A673 (cell line): ENCODE results near the gene PEX26. TPM values are rescaled to one million over a fixed set of nuclear protein-coding genes. Genes with fewer than 3 reads are reported as not detected.

ENCODE experiments used
- BruUV-seq: library from RNA; stranded (reverse); fragments of 400-500 nt; replicated peaks from 2 replicates; lab custom pipeline; 2021; lab: Mats Ljungman, UMichigan
- CTCF ChIA-PET: fragments of 300-600 bp; sonication (Branson Sonifier 250); formaldehyde crosslinking; loops from one replicate; lab custom pipeline; 2022; ENCODE audit warnings: antibody characterized with exemption; lab: Charles Lee
- POLR2A ChIA-PET: fragments of 300-600 bp; sonication (Branson Sonifier 250); formaldehyde crosslinking; loops from one replicate; lab custom pipeline; 2022; ENCODE audit warnings: antibody characterized with exemption; ENCODE audit not compliant: low non-redundant PET; lab: Charles Lee
- DNase-seq: peaks from one replicate; pipeline ENCODE4 v3.0.0-alpha.2; 2015; ENCODE audit warnings: low spot score
- H3K27ac ChIP-seq: fragments of 200-600 bp; sonication (generic); 2 replicates; pipeline ENCODE4 v1.5.1; 2016; ENCODE audit warnings: mixed run types, low read depth, mild to moderate bottlenecking, mixed read lengths, antibody characterized with exemption, low read length; ENCODE audit not compliant: poor library complexity, severe bottlenecking
- H3K27me3 ChIP-seq: fragments of 200-600 bp; sonication (generic); replicated peaks from 2 replicates; pipeline ENCODE4 v1.6.1; 2017; ENCODE audit warnings: mixed run types, low read depth, mild to moderate bottlenecking, mixed read lengths, antibody characterized with exemption, low read length; ENCODE audit not compliant: insufficient read depth, poor library complexity
- H3K36me3 ChIP-seq: fragments of 200-600 bp; sonication (generic); 2 replicates; pipeline ENCODE4 v1.6.1; 2016; ENCODE audit warnings: mixed run types, mild to moderate bottlenecking, mixed read lengths, antibody characterized with exemption, low read length; ENCODE audit not compliant: insufficient read depth, poor library complexity, severe bottlenecking
- H3K4me1 ChIP-seq: fragments of 200-600 bp; sonication (generic); 2 replicates; pipeline ENCODE4 v1.6.1; 2017; ENCODE audit warnings: mixed run types, mild to moderate bottlenecking, mixed read lengths, antibody characterized with exemption, low read length; ENCODE audit not compliant: insufficient read depth, poor library complexity, severe bottlenecking
- H3K4me3 ChIP-seq: fragments of 200-600 bp; sonication (generic); 2 replicates; pipeline ENCODE4 v1.5.1; 2016; ENCODE audit warnings: low read depth, mixed run types, mild to moderate bottlenecking, mixed read lengths, low read length; ENCODE audit not compliant: poor library complexity, severe bottlenecking
- H3K9me3 ChIP-seq: fragments of 200-600 bp; sonication (generic); 2 replicates; pipeline ENCODE4 v1.6.1; 2016; ENCODE audit warnings: mixed run types, low read depth, mild to moderate bottlenecking, mixed read lengths, antibody characterized with exemption, low read length; ENCODE audit not compliant: poor library complexity, severe bottlenecking
- EZH2 ChIP-seq: fragments of 200-600 bp; sonication (generic); IDR thresholded peaks from 2 replicates; pipeline ENCODE4 v1.6.1; 2017; ENCODE audit warnings: borderline replicate concordance, low read depth, mild to moderate bottlenecking, mixed read lengths, antibody characterized with exemption, low read length; ENCODE audit not compliant: poor library complexity, severe bottlenecking
- intact Hi-C: fragments of 100-400 bp; cut with micrococcal nuclease; formaldehyde crosslinking; loops from one replicate; pipeline ENCODE4 v1.10.0; 2022; ENCODE audit not compliant: unreplicated experiment
- total RNA-seq: library from RNA; stranded (reverse); gene quantifications from 2 replicates; pipeline ENCODE4 v1.2.3, GENCODE V29; 2021
- TF ChIP-seq, protein P1 (sequence below): fragments of 300-800, 200-600 bp; sonication (generic); conservative IDR thresholded peaks from 2 replicates; pipeline ENCODE4 v1.5.1; 2017; ENCODE audit warnings: low read depth, mild to moderate bottlenecking, antibody characterized with exemption, low read length, moderate library complexity, mixed read lengths

Gene PEX26
- total RNA-seq, 1 experiment from 2014 or later, result 36.9 TPM

DNA sequence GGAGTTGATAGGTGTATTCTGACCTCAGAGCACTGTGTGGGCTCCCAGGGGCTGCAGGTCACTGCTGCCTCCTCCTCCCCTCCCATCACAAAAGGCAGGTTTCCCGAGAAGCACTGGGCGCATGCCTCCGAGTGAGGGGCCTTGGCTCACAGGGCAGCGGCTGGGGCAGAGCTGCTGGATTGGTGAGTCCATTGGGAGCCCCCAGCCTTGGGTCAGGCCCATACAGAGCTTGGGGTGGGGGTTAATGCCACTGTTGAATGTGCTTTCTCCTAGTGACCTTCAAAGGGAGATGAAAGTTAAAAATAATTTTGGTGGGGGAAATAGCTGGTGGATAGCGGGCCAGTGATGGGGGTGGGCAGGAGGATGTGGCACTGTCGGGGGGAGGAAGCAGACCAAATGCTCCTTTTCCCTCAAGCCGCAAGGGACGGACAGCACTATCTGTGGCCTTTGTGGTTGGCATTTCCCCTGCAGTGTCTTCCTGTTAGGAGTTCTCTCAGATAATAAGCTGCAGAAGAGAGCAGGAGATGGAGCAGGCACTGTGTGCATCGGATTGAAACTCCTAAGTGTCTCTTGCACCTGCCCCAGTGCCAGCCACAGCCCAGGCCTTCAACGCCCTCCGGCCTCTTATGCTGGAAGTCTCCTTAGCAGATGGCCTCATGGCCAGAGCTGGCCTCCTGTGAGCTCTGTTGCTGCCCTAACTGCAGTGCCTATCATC lies 36.0 kb downstream of the PEX26 start:
- CTCF ChIA-PET, result no interaction called here

DNA sequence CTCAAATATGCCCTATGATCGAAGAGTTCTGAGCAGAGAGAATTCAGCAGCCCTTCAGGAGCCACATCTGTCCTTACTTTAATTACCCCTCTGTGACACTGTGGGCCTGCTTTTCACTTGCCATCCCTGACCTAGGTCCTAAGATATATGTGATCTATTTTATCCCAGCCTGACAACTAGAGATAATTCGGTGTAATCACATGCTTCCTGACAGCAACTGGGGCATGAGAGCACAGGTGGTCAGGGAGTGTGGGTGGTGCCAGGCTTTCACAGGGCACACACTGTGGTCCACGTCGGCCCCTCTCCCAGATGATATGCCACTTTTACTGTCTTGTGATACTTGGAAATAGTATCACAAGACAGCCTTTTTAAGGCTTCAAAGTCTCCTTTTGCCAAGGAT lies 36.7 kb downstream of the PEX26 start:
- H3K36me3 ChIP-seq, result no peaks in the 10 kb centered on the region
- H3K9me3 ChIP-seq, result no peaks in the 10 kb centered on the region
- H3K4me3 ChIP-seq, result no peak overlapping the region
- intact Hi-C loops, result no loop called here
- H3K27me3 ChIP-seq, result no peaks in the 10 kb centered on the region
- CTCF ChIA-PET, result no interaction called here
- DNase-seq, result no peak
- no TSS peak for BruUV-seq
- H3K4me1 ChIP-seq, result no peaks in the 10 kb centered on the region
- POLR2A ChIA-PET, result no interaction called here
- TF ChIP-seq, protein P1, sequence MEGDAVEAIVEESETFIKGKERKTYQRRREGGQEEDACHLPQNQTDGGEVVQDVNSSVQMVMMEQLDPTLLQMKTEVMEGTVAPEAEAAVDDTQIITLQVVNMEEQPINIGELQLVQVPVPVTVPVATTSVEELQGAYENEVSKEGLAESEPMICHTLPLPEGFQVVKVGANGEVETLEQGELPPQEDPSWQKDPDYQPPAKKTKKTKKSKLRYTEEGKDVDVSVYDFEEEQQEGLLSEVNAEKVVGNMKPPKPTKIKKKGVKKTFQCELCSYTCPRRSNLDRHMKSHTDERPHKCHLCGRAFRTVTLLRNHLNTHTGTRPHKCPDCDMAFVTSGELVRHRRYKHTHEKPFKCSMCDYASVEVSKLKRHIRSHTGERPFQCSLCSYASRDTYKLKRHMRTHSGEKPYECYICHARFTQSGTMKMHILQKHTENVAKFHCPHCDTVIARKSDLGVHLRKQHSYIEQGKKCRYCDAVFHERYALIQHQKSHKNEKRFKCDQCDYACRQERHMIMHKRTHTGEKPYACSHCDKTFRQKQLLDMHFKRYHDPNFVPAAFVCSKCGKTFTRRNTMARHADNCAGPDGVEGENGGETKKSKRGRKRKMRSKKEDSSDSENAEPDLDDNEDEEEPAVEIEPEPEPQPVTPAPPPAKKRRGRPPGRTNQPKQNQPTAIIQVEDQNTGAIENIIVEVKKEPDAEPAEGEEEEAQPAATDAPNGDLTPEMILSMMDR, result no peak
- no peak for TF ChIP-seq EZH2
- H3K27ac ChIP-seq, result no peak overlapping the region

More for the DNA sequence above, 36.0 kb downstream of the PEX26 start:
- no TSS peak for BruUV-seq
- no peak for TF ChIP-seq EZH2
- TF ChIP-seq, protein P1, result no peak
- H3K27me3 ChIP-seq, result no peaks in the 10 kb centered on the region
- H3K9me3 ChIP-seq, result no peaks in the 10 kb centered on the region
- H3K36me3 ChIP-seq, result no peaks in the 10 kb centered on the region
- no peak overlapping the region for H3K4me3 ChIP-seq
- intact Hi-C loops, result no loop called here
- no peak overlapping the region for H3K27ac ChIP-seq
- H3K4me1 ChIP-seq, result no peaks in the 10 kb centered on the region
- POLR2A ChIA-PET, result no interaction called here
- no peak for DNase-seq

DNA sequence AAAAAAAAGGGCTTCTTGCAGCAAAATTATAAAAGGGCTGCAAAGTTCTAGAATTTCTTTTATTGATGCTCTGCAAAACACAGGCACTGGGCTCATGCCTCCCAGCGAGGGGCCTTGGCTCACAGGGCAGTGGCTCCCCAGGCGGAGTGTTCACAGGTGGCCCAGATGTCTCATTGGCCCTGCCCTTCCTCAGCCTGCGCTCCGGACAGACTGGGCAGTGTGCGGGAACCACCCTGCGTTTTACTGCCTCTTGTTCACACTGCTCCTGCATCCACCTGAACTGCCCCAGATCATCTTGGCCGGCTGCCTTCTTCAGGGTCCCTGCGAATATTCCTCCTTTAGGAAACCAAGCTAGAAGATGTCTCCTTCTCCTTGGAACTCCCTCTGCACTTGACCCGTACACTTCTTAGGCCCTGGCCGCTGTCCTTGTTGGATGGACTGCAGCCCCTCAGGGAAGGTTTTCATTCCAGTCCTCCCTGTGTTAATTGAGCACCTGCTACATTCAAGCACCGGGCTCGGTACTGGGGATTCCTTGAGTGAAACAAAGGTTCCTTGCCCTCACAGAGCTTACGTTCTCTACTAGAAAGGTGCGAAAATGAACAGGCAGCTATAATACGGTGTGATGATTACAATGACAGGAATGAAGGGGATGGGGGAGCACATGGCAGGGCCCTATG lies 37.3 kb downstream of the PEX26 start:
- no TSS peak for BruUV-seq
- Histone ChIP-seq H3K27me3 (no peaks in the 10 kb centered on the region), H3K4me3 (no peak overlapping the region), H3K27ac (no peak overlapping the region), H3K36me3 (no peaks in the 10 kb centered on the region), H3K9me3 (no peaks in the 10 kb centered on the region), H3K4me1 (no peaks in the 10 kb centered on the region)
- no peak for DNase-seq
- ChIA-PET POLR2A (no interaction called here), CTCF (interaction anchor here (0.5 kb wide), 1 partner anchor 1186 kb away, joined by 4 read pairs; no protein-coding TSS in a partner anchor)
- intact Hi-C loops, result no loop called here
- no peak for TF ChIP-seq EZH2
- TF ChIP-seq, protein P1, result no peak
